T1000 (cell line): ENCODE data around the gene TSHZ2.
"Not testable (repeated sequence)": the region's sequence is repeated elsewhere in the genome, so short reads cannot be mapped to it uniquely, and the experiment has no call there.

ENCODE experiments used
- DNase-seq: peaks from one replicate; lab custom pipeline; 2025; ENCODE audit warnings: mixed read lengths; lab: John Stamatoyannopoulos, UW

The TSHZ2 gene

GRCh38 chr20:53463101-53463972 lies 491.2 kb downstream of the TSHZ2 start:
- no peak for DNase-seq

GRCh38 chr20:53466279-53466678 lies 494.1 kb downstream of the TSHZ2 start:
- DNase-seq, result no peak

DNA sequence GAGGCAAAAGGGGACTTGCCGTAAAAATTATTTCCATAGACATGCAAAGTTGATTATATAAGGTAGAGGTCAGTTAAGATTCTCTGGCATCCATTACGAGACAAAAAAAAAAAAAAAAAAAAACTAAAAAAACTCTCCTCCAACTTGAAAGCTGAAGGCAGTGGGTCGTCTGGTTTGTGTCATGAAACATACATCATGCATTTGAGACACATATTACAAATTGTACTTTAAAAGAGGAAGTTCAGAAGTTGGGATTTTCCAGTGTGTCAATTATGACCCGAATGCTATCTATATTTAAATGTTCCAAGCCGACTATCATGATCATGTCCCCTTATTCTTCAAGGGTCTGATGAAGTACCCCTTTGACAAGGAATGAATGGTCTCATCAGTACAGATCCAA lies 496.4 kb downstream of the TSHZ2 start:
- DNase-seq, result no peak

GRCh38 chr20:53472859-53473258 lies 500.7 kb downstream of the TSHZ2 start:
- not testable (repeated sequence) for DNase-seq

DNA sequence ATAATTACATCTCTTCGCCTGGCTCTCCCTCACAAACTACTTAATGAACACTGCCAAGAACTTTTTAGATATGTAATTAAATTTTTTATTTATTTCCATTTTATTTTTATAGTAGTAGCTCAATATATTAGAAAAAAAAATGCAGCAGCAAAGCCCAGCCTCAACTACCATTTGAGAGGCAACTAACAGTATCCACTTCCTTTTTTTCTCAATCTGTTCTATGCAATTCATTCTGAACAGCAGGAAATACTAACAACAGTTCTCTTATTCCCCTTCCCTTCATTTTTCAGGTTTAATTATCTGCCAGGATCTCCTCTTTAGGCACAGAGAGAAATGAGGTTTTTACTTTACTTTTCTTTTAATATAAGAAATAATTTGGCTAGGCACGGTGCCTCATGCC lies 508.8 kb downstream of the TSHZ2 start:
- no peak for DNase-seq

DNA sequence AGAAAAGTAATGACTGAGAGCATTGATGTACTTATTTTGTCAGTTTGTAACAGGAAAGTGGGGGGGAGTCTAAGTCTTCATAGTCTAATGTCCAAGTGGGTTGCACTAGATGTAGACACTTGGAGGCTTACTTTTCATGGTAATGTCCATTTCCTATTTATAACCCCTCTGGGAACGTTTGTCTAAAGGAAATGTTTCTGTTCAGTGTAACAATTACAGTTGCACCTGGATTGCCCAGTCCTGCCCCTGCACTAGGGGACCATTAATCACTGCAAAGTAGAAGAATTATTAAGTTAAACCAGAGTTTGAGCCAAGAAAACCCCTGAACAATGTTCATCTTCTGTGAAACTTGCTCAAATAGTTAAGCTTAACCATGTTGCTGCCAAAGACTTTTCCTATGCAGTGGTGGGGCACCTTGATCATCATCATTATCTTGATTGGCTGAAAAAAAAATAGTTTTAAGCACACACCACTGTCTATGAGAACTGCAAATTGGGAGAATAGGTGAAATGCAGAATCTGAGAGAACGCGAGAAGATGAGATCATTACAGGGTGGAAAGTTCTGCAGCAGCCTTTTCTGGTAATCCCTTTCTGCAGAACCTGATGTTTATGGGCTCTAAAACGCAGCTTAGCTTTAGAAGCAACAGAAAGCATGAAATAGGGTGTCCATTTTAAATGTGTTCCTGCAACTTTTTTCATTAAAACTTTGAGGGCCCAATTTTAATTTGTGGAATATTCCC lies 515.5 kb downstream of the TSHZ2 start:
- no peak for DNase-seq

- no peak for DNase-seq
Measured at GRCh38 chr20:53488775-53489272, 516.7 kb downstream of the TSHZ2 start.

DNA sequence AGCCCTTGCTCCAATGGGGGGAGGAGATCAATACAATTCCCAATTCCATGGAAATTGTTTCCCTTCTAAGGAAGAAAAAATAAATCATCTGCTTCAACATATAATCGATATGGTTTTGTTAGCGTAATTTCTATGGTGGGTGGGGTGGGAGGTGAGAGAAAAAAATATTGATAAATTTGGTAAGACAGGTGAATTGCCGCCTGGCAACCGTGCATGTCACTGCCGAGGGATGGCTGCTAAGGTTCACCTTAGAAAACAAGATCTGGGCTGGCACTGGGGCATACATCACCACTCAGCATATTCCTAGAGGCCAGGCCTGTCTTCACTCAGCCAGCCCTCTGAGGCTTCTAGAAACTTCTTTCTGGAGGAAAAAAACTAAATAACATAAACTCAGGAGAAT lies 517.4 kb downstream of the TSHZ2 start:
- DNase-seq, result no peak

DNA sequence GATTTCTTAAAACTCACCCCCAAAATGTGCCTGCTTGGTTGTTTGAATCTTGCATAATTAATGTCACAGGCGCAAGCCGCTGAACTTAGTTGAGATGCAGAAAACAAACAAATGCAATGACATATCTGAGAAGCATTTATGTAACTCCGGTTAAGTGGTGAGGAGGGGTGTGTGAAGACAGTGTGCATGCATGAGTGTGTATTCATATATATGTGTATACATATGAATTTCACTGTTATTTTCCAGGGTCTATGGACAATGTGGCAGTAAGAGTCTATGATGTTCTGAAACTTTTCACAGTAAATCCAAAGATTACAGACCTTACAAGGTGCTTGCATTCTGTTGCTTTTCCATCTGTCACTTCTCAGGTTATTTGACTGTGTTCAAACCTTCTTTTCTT lies 518.5 kb downstream of the TSHZ2 start:
- no peak for DNase-seq

DNA sequence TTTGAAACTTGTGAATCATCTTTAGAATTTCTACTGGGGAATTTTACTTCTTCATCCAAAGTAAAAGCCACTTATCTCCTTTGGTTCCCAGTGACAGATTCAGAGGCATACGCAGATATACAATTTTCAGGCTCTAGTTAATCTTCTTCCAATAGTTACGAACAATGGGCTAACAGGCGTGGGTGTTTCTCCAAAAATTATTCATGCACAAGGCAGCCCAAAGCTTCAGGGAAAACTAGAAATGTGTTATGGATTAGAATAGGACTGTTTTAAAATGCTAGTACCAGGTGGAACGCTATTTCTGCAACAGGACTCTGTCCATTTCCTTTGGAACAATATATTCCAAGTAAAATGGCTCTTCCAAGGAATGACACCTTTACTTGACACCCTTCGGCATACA lies 519.3 kb downstream of the TSHZ2 start:
- DNase-seq, result no peak

DNA sequence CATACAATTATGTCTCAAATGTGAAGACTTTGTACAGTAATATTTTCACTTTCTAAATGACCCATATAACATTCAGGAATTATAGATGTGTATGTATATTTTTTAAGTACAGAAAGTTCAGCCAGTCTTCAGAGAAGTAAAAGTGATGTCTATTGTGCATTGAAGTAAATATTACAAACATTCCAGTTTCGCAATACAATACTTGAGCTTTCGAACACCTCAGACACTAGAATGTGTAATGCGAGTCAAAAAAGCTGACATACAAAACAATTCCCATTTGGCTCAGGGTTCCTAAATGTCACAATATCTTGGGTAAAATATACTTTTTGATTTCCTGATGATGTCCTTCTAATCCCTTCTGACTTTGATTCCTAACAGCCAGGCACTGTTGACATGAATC lies 520.1 kb downstream of the TSHZ2 start:
- DNase-seq, result no peak

DNA sequence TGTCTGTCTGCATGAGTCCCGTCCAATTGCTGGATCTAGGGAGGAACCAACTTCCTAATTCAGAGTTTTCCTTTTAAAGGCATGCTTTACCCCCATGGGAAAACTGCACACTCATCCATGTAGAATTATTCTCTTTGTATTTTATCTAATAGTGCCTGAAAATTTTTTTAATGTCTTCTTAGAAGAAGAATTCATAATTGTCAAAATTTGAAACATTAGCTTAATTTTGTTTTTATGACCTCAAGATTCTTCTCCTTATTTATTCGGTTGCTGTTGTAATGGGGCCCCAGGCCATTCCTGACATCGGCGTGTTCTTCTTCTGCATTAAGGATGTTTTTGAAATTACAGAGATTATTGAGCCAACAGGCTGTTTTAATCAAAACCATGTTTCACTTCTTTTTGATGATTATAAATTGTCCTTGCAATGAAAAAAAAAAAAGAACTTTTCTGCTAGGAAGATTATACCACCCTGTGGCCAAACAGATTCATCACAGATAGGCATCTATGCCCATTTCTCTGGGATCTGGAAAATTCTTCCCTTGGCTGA lies 521.2 kb downstream of the TSHZ2 start:
- no peak for DNase-seq

DNA sequence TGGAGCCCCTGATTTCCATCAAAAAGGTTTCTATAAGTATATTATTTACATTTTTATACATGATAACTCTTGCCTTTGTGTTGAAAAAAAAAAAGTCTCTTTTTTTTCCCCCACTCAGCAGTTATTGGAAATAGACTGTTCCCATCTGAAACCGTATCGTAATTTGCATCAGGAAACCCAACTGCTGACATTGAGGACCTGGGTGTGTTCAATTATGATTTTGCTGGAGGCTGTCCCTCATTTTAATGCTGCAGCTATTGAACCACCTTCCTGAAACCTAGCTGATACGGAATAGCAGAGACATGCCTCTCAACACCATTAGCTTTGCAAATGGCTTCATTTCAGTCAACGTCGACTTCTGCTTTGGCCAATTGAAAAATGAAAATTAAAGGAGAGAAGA lies 522.6 kb downstream of the TSHZ2 start:
- DNase-seq, result no peak

GRCh38 chr20:53495398-53496092 lies 523.4 kb downstream of the TSHZ2 start:
- no peak for DNase-seq

GRCh38 chr20:53497246-53497645 lies 525.1 kb downstream of the TSHZ2 start:
- DNase-seq, result no peak

DNA sequence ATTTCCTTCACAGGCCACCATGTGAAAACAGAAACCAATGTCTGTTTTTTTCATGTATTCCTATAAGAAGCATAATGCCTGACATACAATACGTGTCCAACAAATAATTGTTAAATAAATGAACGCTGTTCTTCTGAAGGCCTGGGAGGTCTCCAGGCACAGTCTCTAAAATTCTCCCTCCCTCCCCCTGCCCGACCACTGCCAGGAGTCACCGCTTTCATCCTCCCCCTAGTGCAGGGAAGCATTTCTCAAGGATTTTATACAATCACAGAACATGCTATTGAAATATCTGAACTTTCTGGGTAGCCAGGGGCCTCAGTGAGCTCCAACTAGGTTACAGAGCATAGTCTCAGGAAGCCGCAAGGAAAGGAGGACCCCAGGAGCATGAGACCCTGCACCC lies 526.2 kb downstream of the TSHZ2 start:
- DNase-seq, result no peak

DNA sequence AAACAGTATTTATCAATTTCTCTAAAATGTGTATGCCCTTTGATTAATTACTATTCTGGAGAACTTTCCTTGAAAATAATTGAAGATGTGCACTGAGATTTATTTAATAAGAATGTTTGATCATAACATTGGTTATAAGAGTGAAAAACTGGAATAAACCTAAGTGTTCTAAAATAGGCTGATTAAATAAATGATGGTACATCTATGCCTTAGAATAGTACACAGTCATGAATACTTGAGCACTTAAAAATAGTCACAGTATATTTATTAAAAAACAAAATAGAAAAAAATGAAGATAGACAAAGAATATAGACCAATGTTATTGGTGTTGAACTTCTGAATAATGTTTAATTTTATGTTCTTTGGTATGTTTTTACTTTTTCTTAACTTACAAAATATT lies 528.5 kb downstream of the TSHZ2 start:
- no peak for DNase-seq

GRCh38 chr20:53502820-53503219 lies 530.7 kb downstream of the TSHZ2 start:
- DNase-seq, result no peak

- no peak for DNase-seq
Measured at GRCh38 chr20:53503517-53503919, 531.4 kb downstream of the TSHZ2 start.

DNA sequence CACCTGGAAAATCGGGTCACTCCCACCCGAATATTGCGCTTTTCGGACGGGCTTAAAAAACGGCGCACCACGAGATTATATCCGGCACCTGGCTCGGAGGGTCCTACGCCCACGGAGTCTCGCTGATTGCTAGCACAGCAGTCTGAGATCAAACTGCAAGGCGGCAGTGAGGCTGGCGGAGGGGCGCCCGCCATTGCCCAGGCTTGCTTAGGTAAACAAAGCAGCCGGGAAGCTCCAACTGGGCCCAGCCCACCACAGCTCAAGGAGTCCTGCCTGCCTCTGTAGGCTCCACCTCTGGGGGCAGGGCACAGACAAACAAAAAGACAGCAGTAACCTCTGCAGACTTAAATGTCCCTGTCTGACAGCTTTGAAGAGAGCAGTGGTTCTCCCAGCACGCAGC lies 531.9 kb downstream of the TSHZ2 start:
- DNase-seq, result not testable (repeated sequence)

GRCh38 chr20:53510262-53510661 lies 538.1 kb downstream of the TSHZ2 start:
- DNase-seq, result no peak

- DNase-seq, result no peak
Measured at GRCh38 chr20:53510704-53511103, 538.5 kb downstream of the TSHZ2 start.
